Activated gamma-delta T cell (primary cell): ENCODE data around the gene HLA-DMA.
"Not testable (repeated sequence)": the region's sequence is repeated elsewhere in the genome, so short reads cannot be mapped to it uniquely, and the experiment has no call there.

Experiments used
- DNase-seq: peaks from one replicate; lab custom pipeline; 2025; lab: John Stamatoyannopoulos, UW

Gene HLA-DMA

DNA sequence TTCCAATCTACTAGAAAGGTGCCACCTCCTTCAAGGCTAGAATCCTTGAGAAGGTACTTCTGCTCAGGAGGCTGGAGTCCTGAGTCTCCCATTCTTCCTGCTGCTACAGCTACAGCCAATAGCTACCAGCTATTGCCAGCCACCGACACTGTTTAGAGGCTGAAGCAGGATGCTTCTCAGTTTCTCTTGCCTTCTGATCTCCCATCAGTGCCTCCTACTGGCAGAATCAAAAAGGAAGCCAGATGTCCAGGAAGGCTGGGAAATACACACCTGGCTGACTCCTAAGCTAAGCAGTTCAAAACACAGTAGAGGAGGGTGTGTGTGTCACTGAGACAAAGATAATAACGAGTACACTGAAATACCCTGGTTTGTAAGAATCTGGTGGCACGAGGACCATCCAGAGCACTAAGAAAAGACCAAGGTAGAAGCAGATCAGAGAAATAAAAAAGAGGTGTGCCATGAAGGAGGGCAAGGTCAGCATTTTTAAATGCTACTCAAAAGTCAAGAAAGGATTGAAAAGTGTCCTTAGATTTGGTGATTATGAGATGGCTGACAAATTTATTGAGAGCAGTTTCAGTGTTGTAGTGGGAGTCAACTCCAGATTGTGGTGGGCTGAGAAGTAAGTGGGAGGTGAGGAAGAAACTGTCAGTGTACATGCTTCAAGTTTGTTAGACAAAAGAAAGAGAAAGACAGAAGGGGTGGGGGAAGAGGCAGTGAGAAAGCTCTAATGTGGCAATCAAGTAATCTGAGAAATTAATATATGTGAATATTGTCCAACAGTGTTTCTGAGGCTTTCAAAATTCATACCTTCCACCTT is 2.3 kb upstream of the HLA-DMA start:
- no peak for DNase-seq

DNA sequence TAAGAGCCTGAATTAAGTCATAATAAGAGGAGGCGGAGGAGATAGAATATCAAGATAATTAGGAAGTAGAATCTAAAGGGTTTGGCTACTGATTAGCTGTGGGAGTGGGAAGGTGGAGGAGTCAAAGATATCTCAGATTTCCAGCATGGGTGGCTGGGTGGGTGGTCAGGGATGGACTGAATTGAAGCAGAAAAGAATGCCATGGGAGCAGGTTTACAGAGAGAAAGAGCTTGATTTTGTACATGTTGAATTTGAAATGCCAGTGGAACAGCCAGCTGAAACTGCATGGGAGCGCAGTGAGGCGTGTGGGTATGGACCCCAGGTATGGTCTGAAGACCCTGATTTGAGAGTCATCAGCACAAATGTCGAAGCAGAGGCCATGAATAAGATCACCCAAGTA is 1.4 kb upstream of the HLA-DMA start:
- no peak for DNase-seq

DNA sequence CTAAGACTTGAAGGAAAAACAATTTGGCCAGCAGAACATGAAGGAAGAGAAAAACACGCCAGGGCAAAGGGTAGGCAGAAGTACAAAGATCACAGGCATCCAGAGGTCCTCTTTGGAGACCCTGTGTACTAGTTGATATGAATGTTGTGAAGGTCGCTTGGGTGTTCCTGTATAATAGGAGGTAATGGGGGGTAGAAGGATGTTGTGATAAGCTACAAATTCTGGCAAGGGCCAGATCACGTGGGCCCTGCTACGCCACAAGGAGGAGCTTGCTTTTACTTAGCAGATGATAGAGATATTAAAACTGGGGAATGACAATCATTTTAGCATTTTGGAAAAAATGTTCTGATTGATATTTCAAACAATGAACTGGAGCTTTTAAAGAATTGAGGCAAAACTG is 878 bp upstream of the HLA-DMA start:
- DNase-seq = no peak

DNA sequence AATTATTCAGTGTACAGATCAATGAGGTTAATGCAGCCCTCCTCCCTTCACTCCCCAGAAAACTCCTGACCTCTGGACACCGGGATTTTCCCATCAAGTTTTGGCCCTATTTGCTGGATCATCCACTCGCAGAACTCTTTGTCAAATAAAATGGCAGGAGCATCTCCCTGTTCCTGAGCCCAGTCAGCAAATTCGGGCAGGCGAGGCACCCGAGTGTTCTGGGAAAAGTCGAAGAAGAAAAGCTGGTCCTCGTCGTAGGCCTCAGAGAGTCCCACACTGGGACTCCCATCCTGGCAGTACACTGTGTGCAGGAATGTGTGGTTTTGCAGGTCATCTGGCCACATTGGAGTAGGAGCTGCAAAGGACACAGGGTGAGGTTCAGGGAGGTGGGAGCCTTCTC is 2.4 kb downstream of the HLA-DMA start:
- DNase-seq = no peak

DNA sequence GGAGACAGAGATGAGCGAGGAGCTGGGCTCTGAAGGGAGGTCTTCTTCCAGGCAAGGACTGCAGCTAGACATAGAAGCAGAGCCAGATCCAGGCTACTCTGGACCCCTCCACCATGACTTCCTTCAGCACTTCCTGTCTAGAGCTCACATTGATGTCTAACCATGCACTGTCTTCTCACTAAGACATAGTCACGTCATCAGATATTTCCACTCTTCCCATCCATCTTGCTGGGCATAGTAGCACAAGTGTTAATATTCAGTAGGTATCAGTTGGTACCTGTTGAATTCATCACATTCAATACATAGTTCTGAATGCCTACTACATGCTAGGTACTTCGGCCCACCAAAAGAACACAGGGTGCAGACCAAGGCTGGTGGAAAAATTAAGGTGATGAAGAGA is 2.9 kb downstream of the HLA-DMA start:
- no peak for DNase-seq

DNA sequence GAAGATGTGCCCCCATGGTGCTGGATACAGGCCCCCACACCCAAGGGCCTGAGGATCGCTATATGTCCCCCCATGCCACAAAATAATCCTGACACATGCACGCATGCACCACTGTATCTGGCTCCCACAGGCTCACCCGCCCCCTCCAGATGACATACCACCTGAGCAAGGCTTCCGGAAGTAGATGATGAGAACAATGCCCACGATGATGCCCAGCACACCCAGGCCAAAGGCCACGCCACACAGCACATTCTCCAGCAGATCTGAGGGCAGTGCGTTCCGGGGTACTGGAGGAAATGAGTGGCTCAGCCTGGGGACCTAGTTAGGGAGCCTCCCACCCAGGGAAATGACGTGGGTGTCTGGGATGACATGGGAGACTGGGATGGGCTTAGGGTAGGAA is 3.8 kb downstream of the HLA-DMA start:
- DNase-seq = no peak

DNA sequence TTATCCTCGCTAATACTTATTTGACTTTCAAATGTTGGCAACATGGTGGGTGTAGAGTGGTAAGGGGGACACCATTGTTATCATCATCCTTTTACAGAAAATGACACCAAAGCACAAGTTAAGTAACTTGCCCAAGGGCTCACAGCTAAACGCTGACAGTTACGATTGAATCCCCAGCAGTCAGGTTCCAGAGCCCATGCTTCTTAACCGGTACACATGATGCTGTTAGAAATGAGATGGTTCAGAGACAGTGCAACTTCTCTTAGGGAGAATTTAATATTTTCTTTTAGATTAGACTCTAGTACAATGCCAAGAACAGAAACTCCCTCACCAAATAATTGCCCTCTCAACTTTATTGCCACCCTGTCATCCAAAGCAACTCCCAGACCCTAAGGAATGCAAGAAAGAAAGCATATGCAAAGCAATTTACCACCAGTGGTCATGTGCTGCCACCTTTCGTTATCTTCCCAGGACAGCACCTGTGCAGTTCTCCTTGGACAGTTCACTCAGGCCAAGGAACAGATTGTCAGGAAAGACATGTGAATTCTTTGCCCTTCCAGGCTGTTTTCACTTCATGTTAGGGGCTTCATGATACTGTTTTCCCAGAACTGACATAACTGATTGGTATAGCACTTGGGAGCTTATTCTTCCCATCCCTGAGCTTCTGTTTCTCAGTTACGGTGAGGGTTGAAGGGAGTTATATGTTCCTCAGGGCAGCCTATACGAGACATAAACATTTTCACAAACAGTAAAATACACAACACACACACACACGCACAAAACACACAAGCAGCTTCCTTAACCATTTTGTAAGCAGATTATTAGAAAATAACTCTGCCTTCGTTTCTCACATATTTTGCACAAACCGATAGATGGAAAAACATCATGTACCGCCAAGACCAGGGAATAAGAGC is 5.1 kb downstream of the HLA-DMA start:
- no peak for DNase-seq

DNA sequence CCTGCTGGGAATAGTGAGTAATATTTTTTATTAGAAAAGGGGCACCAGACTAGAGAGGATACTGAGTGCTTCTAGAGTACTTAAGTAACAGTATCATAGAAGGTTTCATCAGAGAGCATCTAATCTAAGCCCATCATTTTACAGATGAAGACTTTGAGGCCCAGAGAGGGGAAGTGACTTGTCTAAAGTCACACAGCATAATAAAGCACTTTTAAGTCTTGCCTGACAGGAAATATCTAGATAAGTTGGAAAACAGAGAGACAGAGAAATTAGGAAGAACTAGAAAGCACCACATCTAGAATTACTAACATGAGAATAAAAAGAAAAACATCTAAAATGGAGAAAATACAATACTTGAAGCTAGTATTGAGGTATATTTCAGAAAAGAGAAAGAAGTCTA is 6.0 kb downstream of the HLA-DMA start:
- DNase-seq = no peak

- no peak for DNase-seq
These were observed 6.9 kb downstream of the HLA-DMA start for GRCh38 chr6:32945953-32946352.

DNA sequence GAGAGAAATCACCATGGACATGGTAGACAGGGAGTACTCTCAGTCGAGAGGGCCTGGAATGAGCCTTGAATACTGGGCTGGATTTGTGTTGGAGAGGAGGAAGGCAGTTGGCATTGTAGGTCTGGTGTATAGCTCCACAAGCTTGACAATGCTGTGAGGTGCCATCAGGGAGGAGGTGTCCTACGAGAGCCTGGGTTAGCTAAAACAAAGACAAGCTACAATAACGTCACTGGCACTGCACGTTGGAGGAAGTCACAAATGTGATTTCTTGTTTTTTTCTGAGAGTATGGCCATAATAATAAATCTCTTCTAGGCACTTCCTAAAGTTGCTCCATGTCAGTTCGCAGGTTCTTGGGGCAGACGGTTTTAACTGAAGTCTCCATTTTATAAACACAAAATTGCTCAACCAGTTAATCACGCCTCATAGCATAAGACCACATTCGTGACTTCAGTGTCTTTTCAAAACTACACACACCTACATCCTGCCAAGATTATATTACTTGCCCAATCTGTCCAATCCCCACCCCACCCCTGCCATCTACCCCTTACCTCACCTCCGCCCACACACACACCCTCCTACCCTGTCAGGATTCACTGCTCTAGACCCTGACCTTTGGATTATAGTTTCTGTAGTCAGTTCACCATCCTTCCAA is 7.7 kb downstream of the HLA-DMA start:
- DNase-seq = no peak

GRCh38 chr6:32943864-32944649 is 8.8 kb downstream of the HLA-DMA start:
- DNase-seq = no peak

DNA sequence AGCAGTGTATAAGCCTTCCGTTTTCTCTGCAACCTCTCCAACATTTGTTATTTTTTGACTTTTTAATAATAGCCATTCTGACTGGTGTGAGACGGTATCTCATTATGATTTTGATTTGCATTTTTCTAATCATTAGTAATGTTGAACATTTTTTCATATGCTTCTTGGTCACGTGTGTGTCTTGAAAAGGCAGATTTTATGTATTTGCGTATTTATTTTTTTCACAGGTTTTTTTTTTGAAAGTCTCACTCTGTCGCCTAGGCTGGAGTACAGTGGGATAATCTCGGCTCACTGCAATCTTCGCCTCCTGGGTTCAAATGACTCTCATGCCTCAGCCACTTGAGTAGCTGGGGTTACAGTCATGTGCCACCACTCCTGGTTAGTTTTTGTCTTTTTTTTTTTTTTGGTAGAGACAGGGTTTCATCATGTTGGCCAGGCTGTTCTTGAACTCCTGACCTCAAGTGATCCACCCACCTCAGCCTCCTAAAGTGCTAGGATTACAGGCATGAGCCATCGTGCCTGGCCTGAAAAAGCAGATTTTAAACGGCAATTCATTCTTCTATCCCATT is 10.3 kb downstream of the HLA-DMA start:
- not testable (repeated sequence) for DNase-seq

DNA sequence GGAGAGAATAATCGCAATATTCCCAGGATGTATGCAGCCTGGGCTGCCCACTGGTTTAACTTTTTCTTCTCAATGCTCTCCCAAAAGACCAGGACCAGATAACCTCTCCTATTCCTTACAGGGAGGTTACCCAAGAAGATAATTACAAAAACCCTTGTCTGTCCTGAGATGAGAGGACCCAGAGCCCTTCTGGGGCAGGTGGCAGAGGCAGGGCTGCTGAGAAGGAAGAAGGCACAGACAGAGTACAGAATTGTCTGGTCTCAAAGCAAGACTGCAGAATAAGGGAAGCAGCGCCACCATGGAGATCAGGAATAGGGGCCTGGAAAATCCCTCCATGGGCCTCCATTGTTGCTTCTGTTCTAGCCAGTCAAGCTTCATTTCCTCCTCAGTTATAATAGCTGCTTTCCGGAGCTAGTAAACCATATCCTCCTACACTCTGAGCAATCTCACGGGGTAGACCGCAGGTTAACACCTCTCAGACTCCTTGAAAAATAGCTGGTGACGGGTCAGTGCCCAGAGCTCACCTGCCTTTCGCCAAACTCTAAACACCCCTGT is 11.6 kb downstream of the HLA-DMA start:
- no peak for DNase-seq

DNA sequence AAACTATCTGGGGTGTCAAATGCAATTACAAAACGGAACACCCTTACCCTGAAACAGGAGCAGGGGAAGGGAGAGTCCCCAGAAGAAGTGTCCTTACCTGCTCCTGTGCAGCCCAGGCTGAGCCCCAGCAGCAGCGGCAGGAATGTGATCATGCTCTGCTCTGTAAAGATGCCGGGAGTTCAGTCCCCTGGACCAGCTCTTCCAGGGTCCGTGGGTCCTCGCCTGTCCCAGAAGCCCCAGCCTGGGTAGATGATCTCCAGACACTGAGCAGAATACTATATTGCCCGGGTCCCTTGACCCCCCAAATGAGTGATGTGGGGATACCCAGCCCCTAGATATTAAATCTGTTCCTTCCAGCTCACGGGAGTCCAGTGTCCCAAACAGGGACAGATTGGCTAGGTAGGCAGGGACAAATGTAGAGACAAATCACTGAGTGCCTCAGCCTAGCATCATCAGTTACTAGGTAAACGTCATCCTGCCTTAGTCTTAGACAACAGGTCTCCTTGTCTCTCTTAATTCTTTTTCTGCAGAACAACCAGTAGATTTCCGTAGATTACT is 12.2 kb downstream of the HLA-DMA start, which contains the start of gene HLA-DMB:
TSS of gene HLA-DMB (minus strand) at position 373 of the 558 bp plus-strand sequence. CDS start at position 152, 221 bp downstream.
- no peak for DNase-seq

DNA sequence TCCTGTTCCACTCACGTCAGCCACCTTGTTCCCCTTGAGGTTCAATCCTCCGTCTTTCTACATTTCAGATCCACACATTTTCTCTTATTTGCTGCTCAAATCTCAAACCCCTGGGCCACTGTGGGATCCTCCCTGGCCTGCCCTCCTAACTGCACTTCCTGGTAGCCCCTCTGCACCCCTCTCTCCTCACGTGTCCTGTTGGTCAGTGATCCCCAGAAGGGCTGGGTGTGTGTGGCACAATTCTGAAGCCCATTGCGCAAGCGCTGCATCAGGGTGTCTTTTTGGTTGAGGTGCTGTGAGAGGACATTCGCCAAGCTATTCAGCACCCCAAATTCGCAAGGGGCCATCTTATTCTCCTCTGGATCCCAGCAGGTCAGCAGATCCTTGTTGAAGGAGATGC is 14.4 kb downstream of the HLA-DMA start:
- no peak for DNase-seq

- no peak for DNase-seq
These were observed 15.7 kb downstream of the HLA-DMA start for GRCh38 chr6:32937230-32937633.

DNA sequence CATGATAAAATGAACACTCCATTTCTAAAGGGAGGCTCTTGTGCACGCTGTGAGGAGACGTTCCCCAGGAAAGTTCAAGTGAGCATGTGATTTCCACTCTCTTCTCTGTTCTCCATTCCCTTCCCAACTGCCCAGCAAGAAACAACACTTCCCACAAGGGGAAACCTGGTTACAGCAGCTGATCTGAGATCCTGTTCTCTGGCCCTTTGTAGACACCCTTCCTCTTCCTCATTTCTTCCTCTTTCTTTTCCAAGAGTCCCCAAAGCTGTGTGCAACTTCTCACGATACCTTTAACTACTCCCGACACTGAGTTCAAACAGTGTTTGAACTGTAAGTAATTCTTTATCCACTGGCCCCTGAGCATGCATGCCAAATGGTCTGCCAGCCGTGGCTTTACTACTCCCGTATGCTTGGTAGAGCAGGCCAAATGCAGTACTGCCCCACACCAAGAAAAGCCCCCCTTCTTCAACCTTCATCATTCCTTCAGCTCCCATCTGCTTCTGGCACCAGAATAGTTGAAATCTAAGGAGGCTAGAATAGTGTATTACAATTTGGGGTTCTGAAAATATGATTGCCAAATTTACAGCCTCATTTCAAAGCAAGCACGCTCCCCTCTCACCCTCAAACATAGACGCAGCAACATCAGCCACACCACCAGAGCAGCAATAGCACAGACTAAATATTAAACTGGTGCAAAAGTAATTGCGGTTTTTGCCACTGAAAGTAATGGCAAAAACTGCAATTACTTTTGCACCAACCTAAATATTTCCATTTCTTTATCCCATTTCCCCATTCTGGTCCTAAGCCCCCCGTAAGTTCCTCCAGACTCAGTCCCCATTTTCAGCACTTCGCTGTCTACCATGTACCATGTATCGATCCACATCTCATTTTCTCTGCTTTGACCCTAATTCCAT is 16.4 kb downstream of the HLA-DMA start:
- DNase-seq = no peak

DNA sequence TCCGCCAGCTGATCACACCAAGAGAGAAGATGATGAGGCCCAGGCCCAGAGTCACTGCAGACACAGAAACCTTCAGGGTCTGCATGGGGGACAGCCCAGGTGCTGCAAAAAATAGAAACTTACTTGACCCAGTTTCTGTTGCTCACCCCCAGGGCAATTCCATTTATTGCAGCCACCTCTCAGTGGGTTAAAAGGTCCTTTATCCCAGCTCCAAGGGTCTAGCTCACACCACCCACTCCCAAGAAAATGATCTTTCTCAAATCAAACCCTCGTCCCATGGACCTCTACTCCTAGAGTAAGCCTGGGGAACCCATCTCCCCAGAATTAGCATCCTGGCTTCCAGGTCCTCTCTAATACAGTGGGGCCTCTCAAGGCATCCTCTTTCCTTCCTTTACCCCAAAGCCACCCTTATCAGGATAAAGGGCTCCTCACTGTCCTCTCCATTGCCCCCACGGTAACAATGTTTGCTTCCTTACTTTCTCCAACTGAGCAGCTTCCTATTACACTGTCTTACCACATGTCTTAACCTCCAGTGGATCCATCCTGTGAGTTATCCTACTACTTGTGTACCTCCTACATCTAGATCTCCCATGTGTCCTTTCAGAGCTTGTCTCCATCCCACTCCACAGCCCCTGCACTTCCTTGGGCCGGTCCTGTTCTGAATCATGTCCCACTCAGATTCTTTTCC is 17.2 kb downstream of the HLA-DMA start:
- no peak for DNase-seq

DNA sequence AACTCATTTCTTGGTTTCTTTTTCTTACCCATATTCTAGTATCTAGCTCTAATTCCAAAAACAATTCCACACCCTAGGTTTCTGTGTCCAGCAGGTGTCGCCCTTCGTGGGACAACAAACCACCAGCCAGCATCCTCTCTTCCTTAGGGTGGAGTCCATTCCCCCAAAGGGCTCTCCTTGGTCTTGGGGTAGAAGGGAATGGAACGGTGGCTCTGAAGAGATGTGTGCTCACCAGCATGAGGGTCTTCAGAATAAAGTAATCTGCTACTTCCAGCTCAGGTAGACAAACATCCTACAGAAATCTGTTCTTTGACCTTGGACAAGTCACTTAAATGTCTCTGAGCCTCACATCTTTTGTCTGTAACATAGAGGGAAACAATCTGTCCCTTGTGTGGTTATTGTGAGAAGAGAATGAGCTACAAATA is 19.2 kb downstream of the HLA-DMA start:
- DNase-seq = no peak
